H54 (cell line): ENCODE measurements around the gene RPS28.
"Not testable (repeated sequence)": the region's sequence is repeated elsewhere in the genome, so short reads cannot be mapped to it uniquely, and the experiment has no call there.

ENCODE experiments used
- DNase-seq: peaks from one replicate; pipeline ENCODE4 v3.0.0; 2011; ENCODE audit warnings: low spot score, mixed read lengths; ENCODE audit not compliant: insufficient read length
- FAIRE-seq: peaks from 3 replicates; lab custom pipeline; 2011; peaks lifted over from hg19 to GRCh38; lab: Jason Lieb, UNC
- POLR2A ChIP-seq: IDR thresholded peaks from 2 replicates; pipeline ENCODE4 v1.6.1; 2011; ENCODE audit warnings: low read depth, mild to moderate bottlenecking, low read length

The RPS28 gene

DNA sequence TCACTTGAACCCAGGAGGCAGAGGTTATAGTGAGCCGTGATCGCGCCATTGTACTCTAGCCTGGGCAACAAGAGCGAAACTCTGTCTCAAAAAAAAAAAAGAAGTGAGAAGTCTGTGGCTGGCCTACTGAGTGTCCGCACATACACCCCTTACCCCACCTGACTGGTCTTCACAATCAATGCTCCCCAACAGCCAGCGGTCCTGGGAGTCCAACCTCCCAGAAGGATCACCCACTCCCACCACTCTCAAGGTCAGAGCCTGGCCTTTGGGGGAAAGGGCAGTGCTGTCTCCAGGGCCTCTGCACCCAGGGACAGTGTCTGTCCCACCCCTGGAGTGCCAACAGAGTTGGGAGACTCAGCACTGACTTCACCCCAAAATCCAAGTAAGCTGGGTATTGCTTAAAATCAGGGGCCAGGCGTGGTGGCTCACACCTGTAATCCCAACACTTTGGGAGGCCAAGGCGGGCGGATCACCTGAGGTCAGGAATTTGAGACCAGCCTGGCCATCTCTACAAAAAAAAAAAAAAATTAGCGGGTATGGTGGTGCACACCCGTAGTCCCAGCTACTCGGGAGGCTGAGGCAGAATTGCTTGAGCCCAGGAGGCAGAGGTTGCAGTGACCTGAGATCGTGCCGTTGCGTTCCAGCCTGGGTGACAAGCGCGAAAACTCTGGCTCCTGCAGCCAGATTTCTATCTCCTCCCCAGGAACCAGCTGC is 10.8 kb upstream of the RPS28 start:
- FAIRE-seq (no peak), DNase-seq (no peak)
- no peak for TF ChIP-seq POLR2A

DNA sequence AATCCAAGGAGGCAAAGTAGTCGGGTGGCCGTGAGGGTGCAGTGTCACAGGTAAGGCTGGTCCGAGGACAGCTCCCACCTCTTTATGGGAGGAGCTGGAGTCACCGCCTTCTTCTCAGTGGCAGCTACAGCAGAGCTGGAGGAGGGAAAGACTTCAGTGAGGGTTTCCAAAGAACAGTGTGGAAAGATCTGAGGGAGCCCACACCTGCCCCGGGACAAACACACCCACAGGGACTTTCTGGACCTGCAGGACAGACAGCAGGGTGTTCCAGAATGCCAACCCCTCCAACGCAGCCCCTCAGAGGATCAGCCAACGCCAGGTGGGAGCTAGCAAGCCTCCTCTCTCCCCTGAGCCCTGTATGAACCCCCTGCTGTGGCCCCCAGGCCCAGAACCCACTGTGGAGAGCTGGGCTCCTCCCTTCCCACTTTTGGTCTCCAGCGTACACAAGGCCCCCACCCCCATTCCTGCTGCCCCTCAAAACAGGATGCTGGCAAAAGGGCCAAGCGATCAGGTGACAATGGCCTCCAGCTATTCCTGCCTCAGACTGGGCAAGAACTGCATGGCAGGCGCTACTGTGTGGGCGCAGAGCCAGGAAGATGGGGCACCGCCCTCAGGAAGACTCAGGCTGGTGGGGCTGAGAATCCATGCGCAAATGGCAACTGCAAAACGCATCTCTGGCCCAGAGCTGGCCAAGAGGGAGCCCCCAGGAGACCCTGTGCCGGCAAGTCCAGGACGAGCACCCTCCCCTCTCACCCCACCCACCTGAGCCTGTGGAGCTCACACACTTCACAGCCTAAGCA is 9.6 kb upstream of the RPS28 start:
- no peak for DNase-seq
- FAIRE-seq = no peak
- TF ChIP-seq POLR2A = no peak

DNA sequence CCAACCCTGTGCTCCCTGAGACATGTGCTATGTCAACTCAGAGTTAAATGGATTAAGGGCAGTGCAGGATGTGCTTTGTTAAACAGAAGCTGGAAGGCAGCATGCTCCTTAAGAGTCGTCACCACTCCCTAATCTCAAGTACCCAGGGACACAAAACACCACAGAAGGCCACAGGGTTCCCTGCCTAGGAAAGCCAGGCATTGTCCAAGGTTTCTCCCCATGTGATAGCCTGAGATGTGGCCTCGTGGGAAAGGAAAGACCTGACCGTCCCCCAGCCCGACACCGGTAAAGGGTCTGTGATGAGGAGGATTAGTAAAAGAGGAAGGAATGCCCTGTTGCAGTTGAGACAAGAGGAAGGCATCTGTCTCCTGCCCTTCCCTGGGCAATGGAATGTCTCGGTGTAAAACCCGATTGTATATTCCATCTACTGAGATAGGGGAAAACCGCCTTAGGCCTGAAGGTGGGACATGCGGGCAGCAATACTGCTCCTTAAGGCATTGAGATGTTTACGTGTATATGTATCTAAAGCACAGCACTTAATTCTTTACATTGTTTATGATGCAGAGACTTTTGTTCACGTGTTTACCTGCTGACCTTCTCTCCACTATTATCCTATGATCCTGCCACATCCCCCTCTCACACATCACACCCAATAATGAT is 6.2 kb upstream of the RPS28 start:
- not testable (repeated sequence) for DNase-seq, FAIRE-seq

DNA sequence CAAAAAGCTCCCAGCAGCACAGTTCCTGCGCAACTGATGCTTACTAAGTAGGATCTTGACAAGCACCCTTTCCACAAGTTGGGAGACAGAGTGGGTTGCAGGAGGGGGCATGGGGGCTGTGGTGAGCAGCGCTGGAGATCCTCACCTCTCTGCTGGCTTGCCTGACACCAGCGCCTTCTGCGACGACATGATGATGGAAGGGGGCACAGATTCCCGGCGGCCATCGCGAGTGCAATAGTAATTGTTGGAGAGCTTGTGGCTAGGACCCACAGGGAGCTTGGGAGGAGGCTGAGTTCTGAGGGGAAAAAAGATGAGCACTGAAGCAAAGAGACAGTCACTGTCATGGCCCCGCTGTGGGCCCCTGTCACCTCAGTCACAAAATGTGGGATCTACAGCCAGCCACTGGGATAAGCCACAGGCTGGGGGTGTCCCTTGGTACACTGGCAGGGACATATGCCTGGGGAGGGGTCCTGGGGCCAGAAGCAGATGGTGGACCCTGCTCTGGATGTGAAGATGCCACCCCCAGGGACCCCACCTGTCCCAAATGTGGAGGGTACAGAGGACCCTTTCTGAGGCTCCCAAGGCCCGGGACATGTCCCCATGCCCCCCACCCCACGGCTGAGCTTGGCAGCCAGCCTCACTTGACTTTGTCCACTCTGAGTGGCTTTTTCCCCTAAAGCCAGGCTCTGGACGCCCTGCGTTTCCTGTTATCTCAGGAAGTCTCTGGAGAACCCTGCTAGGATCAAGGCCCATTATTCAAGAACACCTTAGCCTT is 4.8 kb upstream of the RPS28 start:
- FAIRE-seq (no peak), DNase-seq (no peak)
- TF ChIP-seq POLR2A = no peak

DNA sequence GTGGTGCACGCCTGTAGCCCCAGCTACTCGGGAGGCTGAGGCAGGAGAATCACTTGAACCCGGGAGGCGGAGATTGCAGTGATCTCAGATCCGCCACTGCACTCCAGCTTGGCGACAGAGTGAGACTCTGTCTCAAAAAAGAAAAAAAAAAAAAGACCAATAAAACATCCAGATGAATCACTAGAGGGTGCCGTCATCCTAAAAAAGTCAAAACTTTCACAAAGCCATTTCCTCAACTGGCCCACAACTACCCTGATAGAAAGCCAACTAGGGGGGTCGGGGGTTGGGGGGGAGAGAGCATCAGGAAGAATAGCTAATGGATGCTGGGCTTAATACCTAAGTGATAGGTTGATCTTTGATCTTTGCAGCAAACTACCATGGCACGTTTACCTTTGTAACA is 2.5 kb upstream of the RPS28 start:
- not testable (repeated sequence) for FAIRE-seq, DNase-seq

DNA sequence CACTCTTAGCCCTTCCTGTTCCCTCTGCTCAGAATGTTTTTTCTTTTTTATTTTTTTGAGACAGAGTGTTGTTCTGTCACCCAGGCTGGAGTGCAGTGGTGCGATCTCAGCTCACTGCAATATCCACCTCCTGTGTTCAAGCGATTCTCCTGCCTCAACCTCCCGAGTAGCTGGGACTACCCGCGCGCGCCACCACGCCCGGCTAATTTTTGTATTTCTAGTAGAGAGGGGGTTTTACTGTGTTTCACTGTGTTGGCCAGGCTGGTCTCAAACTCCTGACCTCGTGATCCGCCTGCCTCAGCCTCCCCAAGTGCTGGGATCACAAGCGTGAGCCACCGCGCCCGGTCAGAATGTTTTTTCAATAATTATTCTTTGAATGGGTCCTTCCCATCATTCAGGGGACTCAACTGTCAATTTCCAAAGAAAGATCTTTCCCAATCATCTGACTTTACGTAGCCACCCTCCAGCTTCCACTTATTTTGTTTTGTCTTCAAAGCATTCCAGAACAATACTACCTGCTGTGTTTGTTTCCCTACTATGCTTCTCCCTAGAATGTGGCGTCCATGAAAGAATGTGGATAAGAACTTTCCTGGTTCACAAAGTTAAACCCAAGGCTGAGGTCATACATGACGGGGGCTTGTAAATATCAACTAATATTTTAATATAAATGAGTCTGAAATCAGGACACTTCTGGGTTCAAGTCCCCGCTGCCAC is 1.3 kb upstream of the RPS28 start:
- FAIRE-seq = no peak

DNA sequence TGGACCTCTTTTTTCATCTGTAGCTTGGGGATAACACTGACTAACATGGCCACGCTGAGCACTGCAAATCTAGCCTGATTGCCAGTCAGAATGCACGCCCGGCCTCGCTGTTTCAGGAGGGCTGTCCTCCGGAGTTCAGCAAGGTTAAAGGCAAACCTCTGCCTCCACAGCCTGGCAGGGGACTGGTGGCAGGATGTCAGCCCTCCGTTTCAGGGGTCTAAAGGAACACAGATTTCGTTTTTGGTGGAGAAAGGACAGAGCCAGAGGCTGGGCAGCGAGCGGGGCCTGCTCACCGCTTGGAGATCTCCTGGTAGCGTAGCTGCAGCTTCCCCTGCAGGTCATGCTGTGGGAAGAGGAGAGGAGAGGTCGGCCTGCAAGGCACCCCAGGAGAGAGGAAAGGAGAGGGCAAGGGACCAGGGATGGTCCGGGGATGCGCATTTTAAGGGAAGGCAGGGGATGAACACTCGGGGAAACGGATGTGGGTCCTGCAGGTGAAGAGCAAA is 681 bp upstream of the RPS28 start:
- DNase-seq (no peak), FAIRE-seq (no peak)
- TF ChIP-seq POLR2A = no peak; the same call in 1 of the 2 replicates

More for the DNA sequence above, 1.3 kb upstream of the RPS28 start:
- no peak for TF ChIP-seq POLR2A
- no peak for DNase-seq

DNA sequence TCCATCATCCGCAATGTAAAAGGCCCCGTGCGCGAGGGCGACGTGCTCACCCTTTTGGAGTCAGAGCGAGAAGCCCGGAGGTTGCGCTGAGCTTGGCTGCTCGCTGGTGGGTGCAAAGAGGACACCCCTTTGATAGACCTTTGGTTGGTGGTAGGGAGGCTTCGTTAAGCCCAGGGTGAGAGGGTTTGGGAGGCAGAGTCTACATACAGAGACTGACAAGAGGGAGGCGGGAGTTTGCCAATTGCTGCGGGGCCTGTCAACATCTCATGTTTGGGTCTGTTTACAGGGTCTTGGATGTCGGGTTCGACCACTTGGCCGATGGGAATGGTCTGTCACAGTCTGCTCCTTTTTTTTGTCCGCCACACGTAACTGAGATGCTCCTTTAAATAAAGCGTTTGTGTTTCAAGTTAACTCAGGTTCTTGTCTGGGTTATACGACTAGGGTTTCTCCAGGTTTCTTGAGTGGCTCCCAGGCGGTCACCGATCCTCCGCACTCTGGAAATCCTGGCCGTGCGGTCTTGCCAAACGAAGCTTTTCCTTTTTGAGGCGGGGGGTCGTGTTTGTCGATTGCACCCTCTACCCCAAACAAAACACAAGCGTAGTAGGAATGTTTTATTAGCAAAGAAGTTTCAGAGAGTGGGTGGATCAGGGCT is 816 bp downstream of the RPS28 start:
- DNase-seq (no peak), FAIRE-seq (no peak)
- TF ChIP-seq POLR2A = no peak

DNA sequence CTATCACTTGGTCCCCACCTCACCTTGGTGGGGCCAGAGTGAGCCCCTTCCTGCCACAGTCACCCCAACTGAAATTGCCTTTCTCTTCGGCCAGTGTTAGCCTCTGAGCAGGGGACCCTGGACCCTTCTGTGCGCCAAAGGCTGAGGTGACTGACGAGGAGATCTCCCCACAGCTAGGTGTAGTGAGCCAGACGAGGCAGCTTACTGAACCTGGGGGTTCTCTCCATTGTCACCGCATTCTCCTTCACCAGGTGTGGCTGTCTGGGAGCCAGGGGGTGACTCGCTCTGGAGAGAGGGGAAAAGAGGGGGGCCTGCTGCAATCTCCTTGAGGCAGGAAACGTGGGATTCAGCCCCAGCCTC is 1.3 kb downstream of the RPS28 start:
- no peak for FAIRE-seq
- no peak for DNase-seq
- no peak for TF ChIP-seq POLR2A

DNA sequence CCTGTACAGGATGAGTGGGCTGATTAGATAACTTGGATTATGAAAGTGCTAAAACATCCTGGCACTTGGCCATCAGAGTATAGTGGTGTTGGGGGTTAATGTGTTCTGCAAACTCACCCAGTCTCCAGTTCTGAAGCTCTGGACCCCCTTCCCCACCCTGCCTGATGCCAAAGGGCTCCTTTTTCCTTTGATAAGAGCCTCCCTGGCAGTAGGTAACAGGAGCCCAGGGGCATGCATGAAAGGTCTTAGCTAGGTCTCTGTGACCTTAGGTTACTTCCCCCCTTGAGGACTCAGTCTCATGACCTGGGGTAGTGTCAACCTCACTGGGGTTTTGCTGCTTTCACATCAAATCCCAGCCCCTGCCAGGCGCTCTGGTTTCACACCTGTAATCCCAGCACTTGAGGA is 2.5 kb downstream of the RPS28 start:
- TF ChIP-seq POLR2A = no peak
- no peak for FAIRE-seq
- no peak for DNase-seq

DNA sequence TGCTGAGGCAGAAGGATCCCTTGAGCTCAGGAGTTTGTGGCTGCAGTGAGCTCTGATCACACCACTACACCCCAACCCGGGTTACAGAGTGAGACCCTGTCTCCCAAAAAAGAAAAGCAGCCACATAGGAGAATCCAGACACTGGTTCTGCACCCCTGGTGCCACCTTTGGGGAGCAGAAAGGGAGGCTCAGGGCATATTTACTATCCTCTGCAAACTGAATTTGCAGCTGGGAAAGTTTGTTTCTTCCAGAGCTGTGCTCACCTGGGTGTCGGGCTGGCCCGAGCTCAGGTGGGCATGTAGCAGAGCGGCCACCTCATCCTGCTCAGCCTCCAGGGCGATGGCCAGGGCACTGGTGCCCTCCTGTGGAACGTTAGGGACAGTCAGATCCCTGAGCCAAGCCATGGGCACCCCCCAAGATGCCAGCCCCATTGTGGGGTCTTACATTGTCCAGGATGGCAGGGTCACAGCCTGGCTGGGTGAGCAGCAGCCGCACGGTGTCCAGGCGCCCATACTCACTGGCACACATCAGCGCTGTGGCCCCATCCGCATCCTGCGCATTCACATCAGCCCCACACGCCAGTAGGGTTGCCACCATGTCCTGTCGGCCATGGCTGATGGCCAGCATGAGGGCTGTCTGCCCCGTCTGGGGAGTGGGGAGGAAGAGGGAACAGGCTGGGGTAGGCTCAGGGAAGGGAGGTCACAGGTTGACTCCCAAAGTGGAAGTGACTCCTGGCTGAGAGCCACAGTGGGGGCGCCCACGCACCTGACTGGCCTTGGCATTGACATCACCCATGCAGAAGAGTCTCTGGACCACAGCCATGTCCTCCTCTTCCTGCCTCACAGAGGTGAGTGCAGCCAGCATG is 3.1 kb downstream of the RPS28 start:
- FAIRE-seq = no peak
- no peak for TF ChIP-seq POLR2A
- DNase-seq = no peak

DNA sequence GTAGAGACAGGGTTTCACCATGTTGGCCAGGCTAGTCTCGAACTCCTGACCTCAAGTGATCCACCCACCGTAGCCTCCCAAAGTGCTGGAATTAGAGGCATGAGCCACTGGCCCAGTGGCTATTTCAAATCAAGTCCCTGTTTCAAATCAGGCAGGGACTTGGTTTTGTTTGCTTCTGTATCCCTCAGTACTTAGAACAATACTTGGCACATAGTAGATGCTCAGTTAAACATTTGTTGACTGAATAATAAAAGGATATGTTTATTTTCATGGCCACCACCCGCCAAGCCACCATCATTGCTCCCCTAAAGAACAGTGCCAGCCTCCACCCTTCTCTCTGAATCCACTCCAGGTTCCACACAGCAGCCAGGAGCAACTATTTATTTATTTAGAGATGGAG is 4.2 kb downstream of the RPS28 start:
- no peak for TF ChIP-seq POLR2A
- DNase-seq (no peak), FAIRE-seq (no peak)
